IPS DF 4.7 (cell line): ENCODE results near the gene MKRN2OS.
"Not testable (repeated sequence)": the region's sequence is repeated elsewhere in the genome, so short reads cannot be mapped to it uniquely, and the experiment has no call there.

Experiments used
- DNase-seq: peaks from one replicate; pipeline ENCODE4 v3.0.0-alpha.2; 2013; ENCODE audit warnings: low spot score; ENCODE audit errors: extremely low read depth

MKRN2OS gene

GRCh38 chr3:12562451-12562850, 17.2 kb upstream of the MKRN2OS start:
- no peak for DNase-seq

- DNase-seq: no peak
Observed at GRCh38 chr3:12561397-12561796, 16.1 kb upstream of the MKRN2OS start.

GRCh38 chr3:12560505-12561190, 15.3 kb upstream of the MKRN2OS start:
- no peak for DNase-seq

GRCh38 chr3:12559520-12559919, 14.2 kb upstream of the MKRN2OS start:
- no peak for DNase-seq

- DNase-seq: no peak
Observed at GRCh38 chr3:12558706-12559105, 13.4 kb upstream of the MKRN2OS start.

GRCh38 chr3:12557473-12558100, 12.3 kb upstream of the MKRN2OS start:
- DNase-seq: no peak

GRCh38 chr3:12556690-12557472, 11.6 kb upstream of the MKRN2OS start, which contains the start of gene MKRN2:
Gene MKRN2, plus strand, starts transcription at chr3:12557087. Its CDS starts 64 bp downstream, at chr3:12557151.
- no peak for DNase-seq

- no peak for DNase-seq
Observed at GRCh38 chr3:12556314-12556689, 11.0 kb upstream of the MKRN2OS start.

GRCh38 chr3:12553921-12554391, 8.7 kb upstream of the MKRN2OS start:
- DNase-seq: no peak

GRCh38 chr3:12549971-12550760, 4.9 kb upstream of the MKRN2OS start:
- DNase-seq: no peak

GRCh38 chr3:12544652-12545472, 437 bp downstream of the MKRN2OS start:
- DNase-seq: no peak

- not testable (repeated sequence) for DNase-seq
Observed at GRCh38 chr3:12543497-12543896, 1.8 kb downstream of the MKRN2OS start.

- no peak for DNase-seq
Observed at GRCh38 chr3:12541625-12542024, 3.7 kb downstream of the MKRN2OS start.

GRCh38 chr3:12536423-12536822, 8.9 kb downstream of the MKRN2OS start:
- DNase-seq: no peak

- DNase-seq: no peak
Observed at GRCh38 chr3:12532182-12532581, 13.1 kb downstream of the MKRN2OS start.

- DNase-seq: no peak
Observed at GRCh38 chr3:12527757-12528143, 17.5 kb downstream of the MKRN2OS start.

GRCh38 chr3:12522721-12523120, 22.6 kb downstream of the MKRN2OS start:
- DNase-seq: no peak

- DNase-seq: no peak
Observed at GRCh38 chr3:12521010-12521409, 24.3 kb downstream of the MKRN2OS start.

- no peak for DNase-seq
Observed at GRCh38 chr3:12518261-12519028, 26.9 kb downstream of the MKRN2OS start.

- DNase-seq: no peak
Observed at GRCh38 chr3:12516873-12517272, 28.4 kb downstream of the MKRN2OS start.
